RWPE2 (cell line): ENCODE measurements around the gene SFXN4.

Experiments
- ATAC-seq: fragments of 200-7000 bp; cut with Tn5 transposase; 3 replicates; pipeline ENCODE4 v1.9.1; 2021; ENCODE audit warnings: low read depth
- DNase-seq: peaks from one replicate; pipeline ENCODE4 v3.0.0-alpha.2; 2020; ENCODE audit warnings: low spot score
- H3K27ac ChIP-seq: fragments of 450-650 bp; 2 replicates; pipeline ENCODE4 v1.5.1; 2017; ENCODE audit warnings: mild to moderate bottlenecking; ENCODE audit not compliant: poor library complexity, severe bottlenecking
- H3K27me3 ChIP-seq: fragments of 250-450 bp; sonication (Bioruptor Pico); 2 replicates; pipeline ENCODE4 v1.5.1; 2021; ENCODE audit warnings: mild to moderate bottlenecking, moderate library complexity; ENCODE audit not compliant: insufficient read depth, poor library complexity, severe bottlenecking
- H3K36me3 ChIP-seq: fragments of 250-450 bp; sonication (Bioruptor Pico); 2 replicates; pipeline ENCODE4 v1.5.1; 2020; ENCODE audit warnings: low read depth, mild to moderate bottlenecking, moderate library complexity
- H3K4me1 ChIP-seq: fragments of 250-450 bp; sonication (Bioruptor Pico); 2 replicates; pipeline ENCODE4 v1.5.1; 2021; ENCODE audit warnings: mild to moderate bottlenecking, moderate library complexity; ENCODE audit not compliant: insufficient read depth, poor library complexity, severe bottlenecking
- H3K4me3 ChIP-seq: fragments of 250-450 bp; sonication (Bioruptor Pico); 2 replicates; pipeline ENCODE4 v1.5.1; 2021; ENCODE audit warnings: mild to moderate bottlenecking, moderate library complexity; ENCODE audit not compliant: severe bottlenecking
- H3K9me3 ChIP-seq: fragments of 250-450 bp; sonication (Bioruptor Pico); 2 replicates; pipeline ENCODE4 v1.5.1; 2021; ENCODE audit warnings: mild to moderate bottlenecking, moderate library complexity; ENCODE audit not compliant: severe bottlenecking
- TF ChIP-seq, protein P1 (sequence below): fragments of 450-650 bp; IDR thresholded peaks from one replicate; pipeline ENCODE4 v1.5.1; 2017; ENCODE audit warnings: mild to moderate bottlenecking, moderate library complexity; ENCODE audit not compliant: poor library complexity, severe bottlenecking

SFXN4 gene

DNA sequence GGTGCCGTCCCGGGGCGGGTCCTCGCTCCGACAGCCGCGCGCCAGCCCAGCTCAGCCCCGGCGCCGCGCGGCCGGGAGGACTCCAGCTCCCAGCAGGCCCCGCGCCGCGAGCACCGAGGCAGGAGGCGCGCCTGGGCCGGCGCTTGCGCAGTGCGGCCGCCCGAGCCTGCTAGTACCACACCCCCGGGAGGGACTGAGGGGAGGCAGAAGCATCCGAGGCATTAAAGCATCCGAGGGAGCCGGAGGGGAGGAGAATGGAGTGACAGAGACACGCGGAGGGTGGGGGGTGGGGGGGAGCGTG lies 41.8 kb upstream of the SFXN4 start, which contains the start of gene GRK5:
GRK5 (plus strand) TSS at position 206 of the 301 bp plus-strand sequence. CDS start 347 bp downstream, outside the sequence.
- Histone ChIP-seq H3K4me1 (peaks cover 19% of the 10 kb centered on the region), H3K27ac (peak within 1 kb of the TSS; percentile 72), H3K9me3 (no peaks in the 10 kb centered on the region), H3K27me3 (no peaks in the 10 kb centered on the region), H3K4me3 (peak within 1 kb of the TSS; percentile 61), H3K36me3 (no peaks in the 10 kb centered on the region)
- TF ChIP-seq, protein P1, sequence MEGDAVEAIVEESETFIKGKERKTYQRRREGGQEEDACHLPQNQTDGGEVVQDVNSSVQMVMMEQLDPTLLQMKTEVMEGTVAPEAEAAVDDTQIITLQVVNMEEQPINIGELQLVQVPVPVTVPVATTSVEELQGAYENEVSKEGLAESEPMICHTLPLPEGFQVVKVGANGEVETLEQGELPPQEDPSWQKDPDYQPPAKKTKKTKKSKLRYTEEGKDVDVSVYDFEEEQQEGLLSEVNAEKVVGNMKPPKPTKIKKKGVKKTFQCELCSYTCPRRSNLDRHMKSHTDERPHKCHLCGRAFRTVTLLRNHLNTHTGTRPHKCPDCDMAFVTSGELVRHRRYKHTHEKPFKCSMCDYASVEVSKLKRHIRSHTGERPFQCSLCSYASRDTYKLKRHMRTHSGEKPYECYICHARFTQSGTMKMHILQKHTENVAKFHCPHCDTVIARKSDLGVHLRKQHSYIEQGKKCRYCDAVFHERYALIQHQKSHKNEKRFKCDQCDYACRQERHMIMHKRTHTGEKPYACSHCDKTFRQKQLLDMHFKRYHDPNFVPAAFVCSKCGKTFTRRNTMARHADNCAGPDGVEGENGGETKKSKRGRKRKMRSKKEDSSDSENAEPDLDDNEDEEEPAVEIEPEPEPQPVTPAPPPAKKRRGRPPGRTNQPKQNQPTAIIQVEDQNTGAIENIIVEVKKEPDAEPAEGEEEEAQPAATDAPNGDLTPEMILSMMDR: no peak
- ATAC-seq (peak; percentile 82), DNase-seq (peak; percentile 91)

DNA sequence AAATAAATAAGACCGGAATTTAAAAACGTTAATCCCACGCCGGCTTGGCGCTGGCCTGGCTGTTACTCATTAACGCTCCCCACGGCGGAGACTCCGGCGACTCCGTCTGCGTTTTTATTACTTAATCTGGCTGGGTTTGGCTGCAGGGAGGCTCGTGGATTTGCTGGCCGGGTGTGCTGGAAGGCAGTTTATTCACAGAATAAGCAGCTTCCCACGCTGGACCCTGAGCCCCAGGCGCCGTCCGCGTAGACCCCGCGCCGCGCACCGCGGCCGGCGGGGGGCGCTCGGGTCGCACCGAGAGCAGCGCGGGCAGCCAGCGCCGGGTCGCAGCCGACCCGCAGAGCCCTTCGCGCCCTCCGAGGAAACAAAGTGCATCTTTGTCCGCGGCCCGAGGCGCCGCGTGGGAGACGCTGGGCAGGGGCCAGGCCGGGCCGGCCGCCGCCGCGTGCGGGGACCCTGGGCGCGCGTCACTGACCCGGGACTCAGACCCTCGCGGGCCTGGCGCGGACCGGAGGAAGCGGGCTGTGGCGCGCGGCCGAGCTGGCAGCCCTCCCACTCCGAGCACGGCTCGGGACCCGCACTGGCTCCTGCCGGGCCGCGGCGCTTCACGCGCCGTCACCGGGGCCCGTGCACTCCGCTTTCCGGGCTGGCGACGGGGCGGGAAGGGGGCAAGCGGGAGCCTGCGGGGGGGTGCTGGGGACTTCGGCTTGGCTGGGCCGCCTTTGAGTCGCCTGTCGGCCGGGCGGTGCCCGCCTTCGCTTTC lies 41.3 kb upstream of the SFXN4 start:
- DNase-seq (no peak), ATAC-seq (peak; percentile 26)
- H3K36me3 ChIP-seq: no peaks in the 10 kb centered on the region

DNA sequence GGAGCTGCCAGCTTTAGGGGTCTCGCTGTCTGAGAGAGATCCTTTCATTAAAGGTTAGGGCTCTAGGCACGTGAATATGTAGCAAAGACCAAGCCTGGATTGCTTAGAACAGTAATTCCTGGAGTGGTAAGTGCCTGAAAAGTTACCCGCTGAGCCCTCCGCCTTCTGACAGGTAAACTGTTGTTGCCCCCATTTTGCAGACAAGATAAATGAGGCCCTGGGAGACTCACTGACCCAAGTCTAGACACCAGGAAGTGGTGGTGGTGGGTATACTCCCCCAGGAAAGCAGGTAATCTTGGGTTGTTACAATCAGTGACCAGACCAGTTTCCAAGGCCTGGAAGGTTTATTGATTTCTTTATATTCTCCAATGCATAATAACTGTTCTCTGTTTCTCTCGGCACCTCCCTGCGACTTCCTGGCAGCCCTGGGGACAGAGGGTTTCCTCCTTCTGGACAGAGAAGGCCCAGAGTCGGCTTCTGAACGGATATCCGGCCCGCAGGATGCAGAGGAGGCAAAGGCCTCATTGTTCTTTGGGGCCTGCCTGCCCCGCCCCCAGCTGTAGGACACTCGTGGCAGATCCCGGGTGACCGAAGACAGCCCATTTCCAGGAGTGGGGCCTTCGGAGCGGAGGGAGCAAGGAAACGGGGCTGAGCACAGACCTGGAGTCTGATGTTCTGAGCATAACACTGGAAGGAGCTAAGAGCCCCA lies 40.5 kb upstream of the SFXN4 start:
- Histone ChIP-seq H3K4me3 (peak overlapping the region; percentile 61), H3K36me3 (no peaks in the 10 kb centered on the region), H3K9me3 (no peaks in the 10 kb centered on the region), H3K27ac (peak overlapping the region; percentile 72), H3K27me3 (no peaks in the 10 kb centered on the region), H3K4me1 (peaks cover 15% of the 10 kb centered on the region)
- TF ChIP-seq, protein P1: no peak
- ATAC-seq (no peak), DNase-seq (no peak)

More for the DNA sequence above, 41.3 kb upstream of the SFXN4 start:
- Histone ChIP-seq H3K9me3 (no peaks in the 10 kb centered on the region), H3K4me1 (peaks cover 17% of the 10 kb centered on the region), H3K4me3 (peak overlapping the region; percentile 61), H3K27ac (peak overlapping the region; percentile 72), H3K27me3 (no peaks in the 10 kb centered on the region)
- TF ChIP-seq, protein P1: peak; percentile 93

DNA sequence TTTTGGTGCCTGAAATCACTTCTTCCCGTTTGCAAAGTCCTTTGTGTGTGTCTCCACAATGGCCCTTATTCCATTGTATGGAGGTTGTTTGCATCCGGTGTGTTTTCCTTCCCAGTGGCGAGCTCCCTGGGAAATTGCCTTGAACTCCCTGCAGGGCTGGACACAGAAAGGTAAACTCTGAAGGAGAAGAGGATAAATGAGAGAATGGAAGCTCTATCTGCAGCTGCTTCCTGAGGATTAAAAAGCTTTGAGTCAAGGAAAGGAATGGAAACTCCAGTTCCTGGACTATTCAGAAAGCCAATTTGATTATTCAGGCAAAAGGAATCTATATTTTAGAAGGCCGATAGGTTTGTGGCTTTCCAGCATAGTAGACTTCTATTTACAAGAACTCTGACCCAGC lies 37.5 kb upstream of the SFXN4 start:
- H3K36me3 ChIP-seq: no peaks in the 10 kb centered on the region
- H3K4me1 ChIP-seq: peaks cover 9% of the 10 kb centered on the region
- H3K27me3 ChIP-seq: no peaks in the 10 kb centered on the region
- no peak for DNase-seq
- no peak overlapping the region for H3K4me3 ChIP-seq
- ATAC-seq: no peak
- H3K9me3 ChIP-seq: no peaks in the 10 kb centered on the region
- TF ChIP-seq, protein P1: no peak
- H3K27ac ChIP-seq: peak overlapping the region; percentile 26

DNA sequence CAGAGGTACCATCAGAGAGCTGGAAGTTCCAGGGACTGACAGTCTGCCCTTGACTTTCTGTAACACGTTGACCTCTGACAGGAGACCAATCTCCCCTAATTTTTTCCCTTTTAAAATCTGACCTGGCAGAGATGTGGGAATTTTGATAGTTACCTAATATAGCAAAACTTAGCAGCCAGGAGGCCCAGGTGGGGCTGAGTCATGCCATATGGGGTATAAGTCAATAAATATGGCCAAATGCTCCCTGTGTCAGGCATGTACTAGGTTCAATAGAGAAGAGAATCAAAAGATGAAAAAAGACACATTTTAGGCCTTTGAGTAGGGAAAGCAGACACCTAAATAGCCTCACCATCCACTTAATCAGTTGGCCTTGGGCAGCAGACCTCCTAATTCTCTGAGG lies 35.7 kb upstream of the SFXN4 start:
- TF ChIP-seq, protein P1: no peak
- H3K4me3 ChIP-seq: no peak overlapping the region
- H3K4me1 ChIP-seq: peaks cover 12% of the 10 kb centered on the region
- H3K36me3 ChIP-seq: no peaks in the 10 kb centered on the region
- H3K9me3 ChIP-seq: no peaks in the 10 kb centered on the region
- ATAC-seq (peak; percentile 64; the same call in 2 of the 3 replicates), DNase-seq (no peak)
- no peak overlapping the region for H3K27ac ChIP-seq
- no peaks in the 10 kb centered on the region for H3K27me3 ChIP-seq
